NT2/D1 (cell line): Measurements from ENCODE around the gene PRRT2.

Experiments
- DNase-seq: peaks from one replicate; pipeline ENCODE4 v3.0.0-alpha.2; 2011; ENCODE audit warnings: low read depth, low spot score
- H3K27me3 ChIP-seq: 2 replicates; pipeline ENCODE4 v1.6.0; 2011; ENCODE audit warnings: mild to moderate bottlenecking; ENCODE audit not compliant: insufficient read length, insufficient read depth
- H3K36me3 ChIP-seq: 2 replicates; pipeline ENCODE4 v1.6.1; 2011; ENCODE audit warnings: mild to moderate bottlenecking, low read length, mixed read lengths; ENCODE audit not compliant: insufficient read depth, insufficient read length
- H3K4me1 ChIP-seq: 2 replicates; pipeline ENCODE4 v1.5.1; 2011; ENCODE audit not compliant: insufficient read depth, insufficient read length
- H3K4me3 ChIP-seq: 2 replicates; pipeline ENCODE4 v1.5.1; 2011; ENCODE audit warnings: low read depth; ENCODE audit not compliant: insufficient read length
- H3K9ac ChIP-seq: 2 replicates; pipeline ENCODE4 v1.6.0; 2011; ENCODE audit warnings: low read depth; ENCODE audit not compliant: insufficient read length
- H3K9me3 ChIP-seq: 2 replicates; pipeline ENCODE4 v1.5.1; 2011; ENCODE audit warnings: mild to moderate bottlenecking, low read length; ENCODE audit not compliant: insufficient read depth
- SUZ12 ChIP-seq: IDR thresholded peaks from 2 replicates; pipeline ENCODE4 v1.6.1; 2011; ENCODE audit not compliant: insufficient read length, insufficient read depth; ENCODE audit errors: extremely low read depth
- YY1 ChIP-seq: IDR thresholded peaks from 2 replicates; pipeline ENCODE4 v1.6.1; 2011; ENCODE audit not compliant: insufficient read length, insufficient read depth
- ZNF274 ChIP-seq: IDR thresholded peaks from 2 replicates; pipeline ENCODE4 v1.6.1; 2011; ENCODE audit warnings: mild to moderate bottlenecking, low read depth, low read length

PRRT2 gene

DNA sequence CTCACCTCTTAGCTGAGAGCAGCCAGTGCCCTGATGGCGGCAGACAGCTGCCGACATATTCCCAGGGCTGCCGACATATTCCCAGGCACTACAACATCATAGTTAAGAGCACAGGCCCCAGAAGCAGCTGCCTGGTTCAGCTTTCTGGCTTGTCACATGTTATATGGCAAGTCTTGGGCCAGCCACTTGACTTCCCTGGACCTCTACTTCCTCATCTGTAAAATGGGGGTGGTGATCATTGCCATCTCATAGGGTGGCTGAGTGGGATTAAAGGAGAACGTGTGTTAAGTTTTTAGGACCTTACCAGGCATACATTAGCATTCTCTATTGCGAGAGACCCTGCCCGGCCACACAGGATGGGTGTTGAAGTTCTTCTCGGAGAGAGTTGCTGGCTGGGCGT, 31.9 kb downstream of the PRRT2 start:
- no peak for DNase-seq
- Histone ChIP-seq H3K4me1 (peaks cover 6% of the 10 kb centered on the region), H3K4me3 (no peak overlapping the region), H3K9me3 (no peaks in the 10 kb centered on the region), H3K9ac (no peak overlapping the region), H3K36me3 (peaks cover 24% of the 10 kb centered on the region), H3K27me3 (no peaks in the 10 kb centered on the region)
- no peak for TF ChIP-seq SUZ12

- no peak for TF ChIP-seq YY1
- no peak for TF ChIP-seq SUZ12
- TF ChIP-seq ZNF274: no peak
- H3K27me3 ChIP-seq: no peaks in the 10 kb centered on the region
- H3K36me3 ChIP-seq: peaks cover 24% of the 10 kb centered on the region
- no peak overlapping the region for H3K9ac ChIP-seq
- DNase-seq: no peak
- H3K4me1 ChIP-seq: peaks cover 8% of the 10 kb centered on the region
- H3K4me3 ChIP-seq: no peak overlapping the region
- no peaks in the 10 kb centered on the region for H3K9me3 ChIP-seq
Observed at GRCh38 chr16:29844575-29845331, 32.8 kb downstream of the PRRT2 start.

DNA sequence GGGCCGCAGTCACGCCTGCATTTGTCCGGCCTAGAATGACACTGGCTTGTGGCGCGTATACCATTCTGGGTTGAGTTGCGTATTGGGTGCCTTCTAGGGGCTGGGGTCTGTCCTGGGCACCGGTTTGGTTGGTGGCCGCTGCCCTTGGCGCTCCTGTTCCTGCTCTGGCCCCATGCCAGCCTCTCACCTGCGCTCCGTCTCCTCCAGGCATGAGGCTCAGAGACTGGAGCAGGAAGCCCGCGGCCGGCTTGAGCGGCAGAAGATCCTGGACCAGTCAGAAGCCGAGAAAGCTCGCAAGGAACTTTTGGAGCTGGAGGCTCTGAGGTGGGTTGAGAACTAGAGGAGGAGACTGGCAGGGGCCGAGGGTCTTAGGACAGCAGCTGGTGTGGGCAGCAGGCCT, 33.7 kb downstream of the PRRT2 start:
- H3K36me3 ChIP-seq: peaks cover 19% of the 10 kb centered on the region
- TF ChIP-seq ZNF274: no peak
- TF ChIP-seq SUZ12: no peak
- no peak for TF ChIP-seq YY1
- peaks cover 8% of the 10 kb centered on the region for H3K4me1 ChIP-seq
- H3K4me3 ChIP-seq: no peak overlapping the region
- no peaks in the 10 kb centered on the region for H3K27me3 ChIP-seq
- H3K9ac ChIP-seq: no peak overlapping the region
- DNase-seq: no peak
- no peaks in the 10 kb centered on the region for H3K9me3 ChIP-seq

DNA sequence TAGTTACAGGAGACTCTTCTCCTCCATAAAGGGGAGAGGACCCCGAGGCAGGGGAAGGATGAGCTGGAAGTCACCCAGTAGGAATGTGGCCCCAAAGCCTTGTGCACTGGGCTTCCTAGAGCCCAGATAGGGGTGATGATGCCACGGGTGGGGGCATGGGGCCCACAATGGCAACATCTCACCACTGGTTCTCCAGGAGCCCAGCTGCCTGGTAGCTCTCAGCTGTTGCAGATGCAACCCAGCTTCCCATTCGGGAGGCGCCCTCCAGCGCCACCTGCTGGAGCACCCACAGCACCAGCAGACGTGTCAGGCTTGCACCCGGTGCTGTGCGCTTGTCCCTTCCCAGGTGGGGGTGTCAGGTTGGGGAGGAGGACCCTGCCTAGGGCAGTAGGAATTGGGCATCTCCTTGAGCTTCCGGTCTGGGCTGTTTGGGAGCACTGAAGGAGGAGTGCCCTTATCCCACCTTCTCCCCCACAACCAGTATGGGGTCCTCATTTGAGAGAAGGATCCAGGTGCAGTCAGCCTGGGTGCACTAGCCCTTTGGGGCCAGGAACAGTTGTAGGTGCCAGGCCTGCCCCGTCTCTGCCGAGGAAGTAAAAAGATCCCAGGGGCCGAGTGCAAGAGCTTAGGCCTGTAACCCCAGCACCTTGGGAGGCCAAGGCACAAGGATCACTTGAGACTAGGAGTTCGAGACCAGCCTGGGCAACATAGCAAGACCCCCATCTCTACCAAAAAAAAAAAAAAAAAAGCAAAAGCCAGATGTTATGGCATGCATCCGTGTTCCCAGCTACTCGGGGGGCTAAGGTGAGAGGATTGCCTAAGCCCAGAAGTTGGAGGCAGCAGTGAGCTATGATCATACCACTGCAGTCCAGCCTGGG, 36.7 kb downstream of the PRRT2 start:
- Histone ChIP-seq H3K9ac (no peak overlapping the region), H3K4me1 (peaks cover 8% of the 10 kb centered on the region), H3K36me3 (peaks cover 12% of the 10 kb centered on the region), H3K9me3 (no peaks in the 10 kb centered on the region), H3K27me3 (no peaks in the 10 kb centered on the region), H3K4me3 (no peak overlapping the region)
- no peak for DNase-seq
- TF ChIP-seq YY1 (no peak), ZNF274 (no peak)

DNA sequence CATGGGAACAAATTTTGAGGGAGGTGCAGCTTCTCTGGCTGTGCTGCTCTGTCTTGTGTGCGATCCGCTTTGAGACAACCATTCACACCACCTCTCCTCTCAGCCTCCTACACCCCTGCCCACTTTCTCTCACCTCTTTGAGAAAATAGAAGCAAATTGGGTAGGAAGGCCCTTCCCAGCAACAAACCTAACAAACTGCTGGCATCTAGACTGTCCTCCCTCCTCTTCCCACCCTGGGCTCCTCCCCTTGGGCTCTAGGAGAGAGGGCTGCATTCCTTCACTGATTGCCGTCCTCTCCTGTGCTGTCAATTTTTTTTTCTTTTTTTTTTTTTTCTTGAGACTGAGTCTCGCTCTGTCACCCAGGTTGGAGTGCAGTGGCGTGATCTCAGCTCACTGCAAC, 37.5 kb downstream of the PRRT2 start:
- no peak overlapping the region for H3K9ac ChIP-seq
- peaks cover 8% of the 10 kb centered on the region for H3K4me1 ChIP-seq
- no peak overlapping the region for H3K4me3 ChIP-seq
- no peaks in the 10 kb centered on the region for H3K9me3 ChIP-seq
- peaks cover 12% of the 10 kb centered on the region for H3K36me3 ChIP-seq
- H3K27me3 ChIP-seq: no peaks in the 10 kb centered on the region
- TF ChIP-seq SUZ12 (no peak), ZNF274 (no peak), YY1 (no peak)
- DNase-seq: peak; percentile 44

GRCh38 chr16:29850998-29851397, 39.0 kb downstream of the PRRT2 start:
- Histone ChIP-seq H3K9ac (no peak overlapping the region), H3K4me3 (no peak overlapping the region), H3K36me3 (peaks cover 12% of the 10 kb centered on the region), H3K27me3 (no peaks in the 10 kb centered on the region), H3K9me3 (no peaks in the 10 kb centered on the region), H3K4me1 (peaks cover 13% of the 10 kb centered on the region)
- TF ChIP-seq YY1: no peak
- no peak for TF ChIP-seq SUZ12
- TF ChIP-seq ZNF274: no peak
- no peak for DNase-seq

- peaks cover 15% of the 10 kb centered on the region for H3K4me1 ChIP-seq
- no peak overlapping the region for H3K9ac ChIP-seq
- TF ChIP-seq ZNF274 (no peak), SUZ12 (no peak), YY1 (no peak)
- peaks cover 9% of the 10 kb centered on the region for H3K36me3 ChIP-seq
- H3K4me3 ChIP-seq: no peak overlapping the region
- no peak for DNase-seq
- H3K27me3 ChIP-seq: no peaks in the 10 kb centered on the region
- H3K9me3 ChIP-seq: no peaks in the 10 kb centered on the region
Observed at GRCh38 chr16:29852654-29853053, 40.7 kb downstream of the PRRT2 start.
